Activated CD4-positive, CD25-positive, alpha-beta regulatory T cell treated with anti-CD3 and anti-CD28 coated beads, Interleukin-2, amount 50 U/mL, for 72 hours (primary cell): ENCODE data around the gene S100A8.

ENCODE experiments used
- DNase-seq: peaks from one replicate; pipeline ENCODE4 v3.0.0; 2021

S100A8 gene

GRCh38 chr1:153345187-153346076 lies 45.4 kb downstream of the S100A8 start:
- no peak for DNase-seq

- DNase-seq: no peak
Observed at GRCh38 chr1:153344718-153345025, 46.2 kb downstream of the S100A8 start.

- no peak for DNase-seq
Observed at GRCh38 chr1:153343811-153344717, 46.8 kb downstream of the S100A8 start.

GRCh38 chr1:153343040-153343681 lies 47.7 kb downstream of the S100A8 start:
- DNase-seq: no peak

GRCh38 chr1:153342178-153342577 lies 48.7 kb downstream of the S100A8 start:
- DNase-seq: no peak

DNA sequence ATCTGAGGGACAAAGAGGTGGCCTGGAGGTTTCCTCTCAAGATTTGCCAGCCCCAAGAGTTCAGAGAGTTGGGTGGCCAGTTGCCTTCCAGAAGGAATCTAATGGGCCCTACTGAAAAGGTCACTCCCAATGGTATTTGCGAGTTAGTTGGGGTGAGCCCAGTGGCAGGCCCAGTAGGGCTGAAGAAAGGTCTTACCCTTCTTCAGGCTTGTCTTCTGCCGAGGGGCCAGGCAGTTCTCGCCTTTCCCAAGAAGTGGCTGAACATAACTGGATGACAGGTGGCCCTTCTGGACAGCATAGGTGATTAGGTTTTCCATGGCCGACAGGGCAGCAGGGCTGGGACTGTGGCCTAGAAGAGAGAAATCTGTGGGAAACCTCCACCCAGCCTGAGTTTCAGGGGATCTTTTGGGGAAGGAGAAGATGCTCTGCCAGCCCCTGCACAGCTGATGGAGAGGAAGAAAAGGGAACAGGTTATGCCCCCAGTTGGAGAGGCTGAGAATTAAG lies 49.4 kb downstream of the S100A8 start:
- DNase-seq: no peak

DNA sequence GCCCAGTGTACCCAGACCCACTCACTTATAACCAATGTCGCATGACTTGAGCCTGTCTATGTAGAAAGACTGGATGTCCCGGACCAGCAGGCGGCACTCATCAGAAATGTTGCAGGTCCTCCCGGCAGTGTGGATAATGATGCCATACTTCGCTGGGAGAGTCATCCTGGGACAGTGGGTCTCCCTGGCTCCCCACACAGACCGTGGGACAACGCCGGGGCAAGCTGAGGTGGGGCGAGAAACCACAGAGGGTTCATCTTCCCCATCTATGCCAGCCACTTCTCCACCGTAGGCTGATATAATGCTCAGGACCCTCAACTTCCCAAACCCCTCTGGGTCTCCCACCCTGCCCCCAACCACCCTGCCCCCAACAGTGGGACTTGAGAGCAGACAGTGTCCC lies 50.5 kb downstream of the S100A8 start:
- DNase-seq: no peak
